Keratinocyte (primary cell): ENCODE results near the gene PDE9A. TPM values are rescaled to one million over a fixed set of nuclear protein-coding genes. Genes with fewer than 3 reads are reported as not detected.

ENCODE experiments used
- DNase-seq: peaks from one replicate; pipeline ENCODE4 v3.0.0-alpha.2; 2011; ENCODE audit warnings: low read depth, missing footprints, low spot score
- FAIRE-seq: peaks from 2 replicates; lab custom pipeline; 2011; peaks lifted over from hg19 to GRCh38; lab: Jason Lieb, UNC
- H2AFZ ChIP-seq: 2 replicates; pipeline ENCODE4 v1.6.0; 2012; ENCODE audit warnings: low read length, control low read depth, inconsistent platforms; ENCODE audit not compliant: control insufficient read depth
- H3K27ac ChIP-seq: 2 replicates; pipeline ENCODE4 v1.5.1; 2011; ENCODE audit warnings: low read length; ENCODE audit not compliant: control insufficient read depth, insufficient read depth
- H3K27me3 ChIP-seq: 3 replicates; pipeline ENCODE4 v1.6.0; 2011; ENCODE audit warnings: low read length; ENCODE audit not compliant: control insufficient read depth, insufficient read depth; ENCODE audit errors: extremely low read depth
- H3K36me3 ChIP-seq, 2 experiments: 2 replicates in 1 of 2; 3 replicates in 1 of 2; pipeline ENCODE4 v1.5.1; 2011; ENCODE audit warnings: low read length in 2 of 2, mild to moderate bottlenecking in 1 of 2; ENCODE audit not compliant: control insufficient read depth in 2 of 2, insufficient read depth in 2 of 2; ENCODE audit errors: extremely low read depth in 1 of 2
- H3K4me1 ChIP-seq: 3 replicates; pipeline ENCODE4 v1.5.1; 2011; ENCODE audit warnings: low read length; ENCODE audit not compliant: control insufficient read depth, insufficient read depth; ENCODE audit errors: extremely low read depth
- H3K4me2 ChIP-seq: 3 replicates; pipeline ENCODE4 v1.6.0; 2011; ENCODE audit warnings: low read depth, low read length; ENCODE audit not compliant: control insufficient read depth, insufficient read depth; ENCODE audit errors: extremely low read depth
- H3K4me3 ChIP-seq, 3 experiments: fragments of 200-600 bp in 1 of 3; sonication (generic) in 1 of 3; 2 replicates in 2 of 3; 3 replicates in 1 of 3; pipeline ENCODE4 v1.5.1; 2011 to 2016; ENCODE audit warnings: low read length in 3 of 3, mild to moderate bottlenecking in 3 of 3, control low read depth in 2 of 3, inconsistent platforms in 1 of 3, low read depth in 1 of 3, mixed read lengths in 1 of 3, mixed run types in 1 of 3, moderate library complexity in 1 of 3; ENCODE audit not compliant: control insufficient read depth in 2 of 3, insufficient read depth in 2 of 3; ENCODE audit errors: extremely low read depth in 1 of 3
- H3K79me2 ChIP-seq: 2 replicates; pipeline ENCODE4 v1.6.0; 2012; ENCODE audit warnings: low read length; ENCODE audit not compliant: control insufficient read depth, insufficient read depth
- H3K9ac ChIP-seq: 3 replicates; pipeline ENCODE4 v1.6.0; 2011; ENCODE audit warnings: low read length; ENCODE audit not compliant: control insufficient read depth, insufficient read depth; ENCODE audit errors: extremely low read depth
- H3K9me1 ChIP-seq: 3 replicates; pipeline ENCODE4 v1.6.0; 2011; ENCODE audit warnings: low read length; ENCODE audit not compliant: control insufficient read depth, insufficient read depth; ENCODE audit errors: extremely low read depth
- H3K9me3 ChIP-seq: 2 replicates; pipeline ENCODE4 v1.5.1; 2012; ENCODE audit warnings: low read depth, low read length; ENCODE audit not compliant: control insufficient read depth
- H4K20me1 ChIP-seq: 3 replicates; pipeline ENCODE4 v1.6.0; 2011; ENCODE audit warnings: low read length; ENCODE audit not compliant: control insufficient read depth, insufficient read depth; ENCODE audit errors: extremely low read depth
- CTCF ChIP-seq, 3 experiments: IDR thresholded peaks in 1 of 3; conservative IDR thresholded peaks in 1 of 3; optimal IDR thresholded peaks in 1 of 3; 2 replicates in 2 of 3; 3 replicates in 1 of 3; pipeline versions ENCODE3 to v1.5.1; 2011; ENCODE audit warnings: low read length in 3 of 3, mild to moderate bottlenecking in 3 of 3, moderate library complexity in 2 of 3, control low read depth in 1 of 3, inconsistent platforms in 1 of 3; ENCODE audit not compliant: insufficient read depth in 2 of 3; ENCODE audit errors: extremely low read depth in 1 of 3
- EZH2 ChIP-seq: IDR thresholded peaks from one replicate; pipeline ENCODE4 v1.6.1; 2012; ENCODE audit warnings: inconsistent platforms, mild to moderate bottlenecking, low read length, moderate library complexity
- dilution Hi-C: fragments of 300-500 bp; cut with MboI; formaldehyde crosslinking; loops from one replicate; pipeline ENCODE4 v1.7.0; 2020; ENCODE audit warnings: low sequenced_read_pairs; ENCODE audit not compliant: extremely low pct_ligation_motif_present
- polyA plus RNA-seq, 5 experiments: library from polyadenylated mRNA; depleted of rRNA in 3 of 5; stranded (reverse) in 3 of 5; stranded (forward) in 1 of 5; unstranded in 1 of 5; fragments of >200 nt; gene quantifications; 1 replicate in 1 of 5; 2 replicates in 3 of 5; 3 replicates in 1 of 5; pipeline versions ENCODE4 v1.2.1 to v1.2.3, GENCODE V29; 2011 to 2012; ENCODE audit warnings: missing spikeins in 2 of 5, low read depth in 1 of 5, low replicate concordance in 1 of 5

The PDE9A gene
- polyA plus RNA-seq, 1 donor (not counting 4 experiments of a cell fraction or from before 2014, with no cell fraction given), result 0.13 TPM

- Histone ChIP-seq H3K4me2 (no peak overlapping the region), H3K27me3 (peaks cover 6% of the 10 kb centered on the region), H3K4me1 (no peaks in the 10 kb centered on the region), H3K79me2 (no peaks in the 10 kb centered on the region), H4K20me1 (no peaks in the 10 kb centered on the region), H3K36me3 (no peaks in the 10 kb centered on the region), H3K9ac (no peak overlapping the region), H3K27ac (no peak overlapping the region), H3K4me3 (no peak overlapping the region), H3K9me1 (no peaks in the 10 kb centered on the region), H3K9me3 (no peaks in the 10 kb centered on the region), H2AFZ (no peak overlapping the region)
- TF ChIP-seq CTCF (optimal IDR thresholded peaks at IDR 0.05 in 1 of 3, IDR thresholded peaks at IDR 0.05 in 1 of 3, conservative IDR thresholded peaks at IDR 0.05 in 1 of 3; ENCODE audit: extremely low read depth in 1 of 3, insufficient read depth in 2 of 3, low read length in 3 of 3), result no peak
- TF ChIP-seq EZH2, result no peak
- dilution Hi-C loops, result no loop called here
- FAIRE-seq (no peak), DNase-seq (no peak)
Measured at GRCh38 chr21:42766739-42767560, 113.5 kb downstream of the PDE9A start.

- Histone ChIP-seq H3K4me2 (no peak overlapping the region), H3K9me1 (no peaks in the 10 kb centered on the region), H3K36me3 (no peaks in the 10 kb centered on the region), H3K9ac (no peak overlapping the region), H3K4me3 (no peak overlapping the region), H4K20me1 (no peaks in the 10 kb centered on the region), H3K27ac (no peak overlapping the region), H2AFZ (no peak overlapping the region), H3K9me3 (no peaks in the 10 kb centered on the region), H3K79me2 (no peaks in the 10 kb centered on the region), H3K4me1 (no peaks in the 10 kb centered on the region), H3K27me3 (peaks cover under 1% of the 10 kb centered on the region)
- no peak for DNase-seq
- dilution Hi-C loops, result no loop called here
- no peak for TF ChIP-seq EZH2
- no peak for TF ChIP-seq CTCF (optimal IDR thresholded peaks at IDR 0.05 in 1 of 3, IDR thresholded peaks at IDR 0.05 in 1 of 3, conservative IDR thresholded peaks at IDR 0.05 in 1 of 3; ENCODE audit: extremely low read depth in 1 of 3, insufficient read depth in 2 of 3, low read length in 3 of 3)
- no peak for FAIRE-seq
Measured at GRCh38 chr21:42767561-42767835, 114.1 kb downstream of the PDE9A start.
